HG03103 (cell line): ENCODE measurements around the gene CATSPERB.
"Not testable (repeated sequence)": the region's sequence is repeated elsewhere in the genome, so short reads cannot be mapped to it uniquely, and the experiment has no call there.

ENCODE experiments used
- ATAC-seq: cut with Tn5 transposase; IDR thresholded peaks from one replicate; pipeline ENCODE4 v1.9.1; 2021; ENCODE audit warnings: low read depth; ENCODE audit not compliant: unreplicated experiment

The CATSPERB gene

DNA sequence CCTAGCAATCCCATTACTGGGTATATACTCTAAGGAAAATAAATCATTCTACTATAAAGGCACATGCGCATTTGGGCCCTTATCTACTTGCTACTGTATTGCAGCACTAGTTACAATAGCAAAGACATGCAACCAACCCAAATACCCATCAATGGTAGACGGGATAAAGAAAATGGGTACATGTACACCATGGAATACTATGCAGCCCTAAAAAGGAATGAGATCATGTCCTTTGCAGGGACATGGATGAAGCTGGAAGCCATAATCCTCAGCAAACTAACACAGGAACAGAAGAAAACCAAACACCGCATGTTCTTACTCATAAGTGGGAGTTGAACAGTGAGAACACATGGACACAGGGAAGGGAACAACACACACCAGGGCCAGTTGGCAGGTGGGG, 54.2 kb downstream of the CATSPERB start:
- ATAC-seq: not testable (repeated sequence)

DNA sequence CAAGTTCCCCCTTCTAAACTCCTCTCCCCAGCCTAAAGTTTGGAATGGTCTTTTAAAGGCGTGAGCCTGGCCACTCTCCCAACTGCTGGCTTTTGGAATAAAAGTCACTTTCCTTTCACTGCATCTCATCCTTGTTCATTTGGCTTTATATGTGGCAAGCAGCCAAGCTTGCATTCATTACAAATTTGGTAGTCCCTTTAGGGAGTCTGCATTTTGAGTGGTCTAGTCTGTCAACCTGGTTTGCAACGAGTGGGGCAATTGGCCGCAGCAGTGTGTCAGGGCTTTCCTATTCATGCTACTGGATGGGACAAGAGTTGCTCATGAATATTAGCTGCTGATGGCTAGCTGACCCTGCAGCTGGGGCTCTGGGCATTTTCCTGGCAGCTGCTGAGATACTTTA, 57.0 kb downstream of the CATSPERB start:
- no peak for ATAC-seq

- ATAC-seq: no peak
These were observed 62.0 kb downstream of the CATSPERB start for GRCh38 chr14:91669867-91670266.

DNA sequence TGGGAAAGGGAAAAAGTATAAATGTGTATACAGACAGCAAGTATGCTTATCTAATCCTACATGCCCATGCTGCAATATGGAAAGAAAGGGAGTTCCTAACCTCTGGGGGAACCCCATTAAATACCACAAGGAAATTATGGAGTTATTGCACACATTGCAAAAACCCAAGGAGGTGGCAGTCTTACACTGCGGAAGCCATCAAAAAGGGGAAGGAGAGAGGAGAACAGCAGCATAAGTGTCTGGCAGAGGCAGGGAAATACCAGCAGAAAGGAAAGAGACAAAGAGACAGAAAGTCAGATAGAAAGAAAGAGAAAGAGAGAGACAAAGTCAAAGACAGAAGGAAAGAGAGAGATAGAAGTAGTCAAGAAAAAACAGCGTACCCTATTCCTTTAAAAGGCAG, 64.8 kb downstream of the CATSPERB start:
- ATAC-seq: not testable (repeated sequence)

- ATAC-seq: no peak
These were observed 71.1 kb downstream of the CATSPERB start for GRCh38 chr14:91660790-91661189.

- ATAC-seq: no peak
These were observed 77.0 kb downstream of the CATSPERB start for GRCh38 chr14:91654836-91655235.

DNA sequence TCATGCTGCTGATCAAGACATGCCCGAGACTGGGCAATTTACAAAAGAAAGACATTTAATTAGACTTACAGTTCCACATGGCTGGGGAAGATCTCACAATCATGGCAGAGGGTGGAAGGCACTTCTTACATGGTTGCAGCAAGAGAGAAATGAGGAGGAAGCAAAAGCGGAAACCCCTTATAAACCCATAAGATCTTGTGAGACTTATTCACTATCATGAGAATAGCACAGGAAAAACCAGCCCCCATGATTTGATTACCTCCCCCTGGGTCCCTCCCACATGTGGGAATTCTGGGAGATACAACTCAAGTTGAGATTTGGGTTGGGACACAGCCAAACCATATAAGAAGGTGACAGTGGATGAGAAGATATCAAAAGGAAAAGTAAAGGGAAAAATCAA, 78.4 kb downstream of the CATSPERB start:
- no peak for ATAC-seq

GRCh38 chr14:91649930-91650329, 82.0 kb downstream of the CATSPERB start:
- no peak for ATAC-seq

- ATAC-seq: no peak
These were observed 84.0 kb downstream of the CATSPERB start for GRCh38 chr14:91647856-91648255.

- ATAC-seq: no peak
These were observed 95.3 kb downstream of the CATSPERB start for GRCh38 chr14:91636604-91637003.

- ATAC-seq: no peak
These were observed 107.1 kb downstream of the CATSPERB start for GRCh38 chr14:91624757-91625156.

- ATAC-seq: no peak
These were observed 117.7 kb downstream of the CATSPERB start for GRCh38 chr14:91614187-91614586.

- no peak for ATAC-seq
These were observed 118.3 kb downstream of the CATSPERB start for GRCh38 chr14:91613459-91614112.

DNA sequence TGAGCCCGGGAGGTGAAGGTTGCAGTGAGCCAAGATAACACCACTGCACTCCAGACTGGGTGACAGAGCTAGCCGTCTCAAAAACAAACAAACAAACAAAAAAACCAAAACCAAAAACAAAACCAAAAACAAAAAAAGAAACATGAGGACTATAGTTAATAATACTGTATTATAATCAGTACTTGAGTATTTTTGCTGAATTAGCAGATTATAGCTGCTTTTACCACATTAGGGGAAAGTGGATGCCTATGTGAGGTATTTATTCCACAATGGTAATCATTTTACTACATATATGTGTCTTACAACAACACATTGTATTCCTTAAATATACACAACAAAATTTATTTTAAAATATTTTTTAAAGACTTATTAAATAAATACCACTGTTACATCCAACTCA, 120.4 kb downstream of the CATSPERB start:
- no peak for ATAC-seq

DNA sequence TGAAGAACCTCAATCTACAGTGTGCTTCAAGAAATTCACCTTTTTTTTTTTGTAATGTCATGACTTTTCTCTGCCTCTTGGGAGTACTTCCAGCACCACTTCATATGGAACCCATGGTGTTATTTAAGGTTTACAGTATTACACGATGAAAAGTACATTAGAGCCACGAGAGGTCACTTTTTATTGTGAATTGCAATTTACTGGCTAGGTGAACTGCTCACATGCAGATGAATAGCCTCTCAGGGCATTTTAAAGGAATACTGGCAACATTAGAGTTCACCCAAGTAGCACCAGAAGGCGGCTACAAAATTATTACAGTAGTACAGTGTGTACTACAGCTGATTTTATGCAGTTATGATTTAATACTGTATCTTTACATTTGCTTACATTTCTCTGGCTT, 122.7 kb downstream of the CATSPERB start:
- ATAC-seq: no peak

DNA sequence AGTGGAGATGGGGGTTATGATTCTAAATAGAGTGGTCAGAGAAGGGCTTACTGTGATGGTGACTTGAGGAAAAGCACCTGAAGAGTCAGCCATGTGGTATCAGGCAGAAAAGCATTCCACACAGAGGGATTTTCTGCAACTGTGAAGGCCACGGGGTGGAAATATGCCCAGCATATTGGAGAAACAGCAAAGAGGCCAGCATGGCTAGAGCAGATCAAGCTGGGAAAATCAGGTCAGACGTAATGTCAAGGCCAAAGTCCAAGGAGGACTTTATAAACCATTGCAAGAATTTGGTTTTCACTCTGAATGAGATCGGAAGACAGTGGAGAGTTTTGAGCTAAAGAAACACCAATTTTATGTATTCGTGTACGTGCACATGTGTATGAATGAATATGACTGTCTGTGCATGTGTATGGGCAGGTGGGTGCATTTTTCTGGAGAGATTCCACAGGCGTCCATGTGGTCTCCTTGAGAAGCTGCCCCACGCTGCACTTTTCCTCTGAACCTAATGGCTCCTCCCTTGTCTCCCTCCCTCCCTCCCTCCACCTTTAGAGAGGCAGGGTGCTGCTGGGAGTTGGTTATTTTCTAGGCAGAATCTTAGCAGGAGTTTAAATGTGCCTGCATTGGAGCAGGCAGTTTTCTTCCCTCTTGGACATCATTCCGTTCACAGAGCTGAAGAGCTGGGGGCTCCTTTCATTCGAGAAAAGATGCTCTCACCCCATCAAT, 124.4 kb downstream of the CATSPERB start:
- ATAC-seq: no peak

- no peak for ATAC-seq
These were observed 125.0 kb downstream of the CATSPERB start for GRCh38 chr14:91606851-91607250.

- not testable (repeated sequence) for ATAC-seq
These were observed 127.3 kb downstream of the CATSPERB start for GRCh38 chr14:91604611-91605010.

DNA sequence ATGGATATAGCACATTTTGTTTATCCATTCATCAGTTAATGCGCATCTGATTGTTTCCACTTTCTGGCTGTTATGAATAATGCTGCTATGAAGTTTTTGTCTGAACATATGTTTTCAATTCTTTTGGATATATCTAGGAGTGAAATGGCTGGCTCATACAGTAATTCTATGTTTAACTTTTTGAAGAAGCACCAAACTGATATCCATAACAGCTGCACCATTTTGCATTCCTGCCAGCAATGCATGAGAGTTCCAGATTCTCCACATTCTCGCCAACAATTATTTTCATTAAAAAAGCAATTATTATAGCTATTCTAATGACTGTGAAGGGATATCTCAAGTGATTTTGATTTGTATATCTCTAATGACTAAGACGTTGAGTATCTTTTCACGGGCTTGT, 131.9 kb downstream of the CATSPERB start:
- ATAC-seq: no peak

DNA sequence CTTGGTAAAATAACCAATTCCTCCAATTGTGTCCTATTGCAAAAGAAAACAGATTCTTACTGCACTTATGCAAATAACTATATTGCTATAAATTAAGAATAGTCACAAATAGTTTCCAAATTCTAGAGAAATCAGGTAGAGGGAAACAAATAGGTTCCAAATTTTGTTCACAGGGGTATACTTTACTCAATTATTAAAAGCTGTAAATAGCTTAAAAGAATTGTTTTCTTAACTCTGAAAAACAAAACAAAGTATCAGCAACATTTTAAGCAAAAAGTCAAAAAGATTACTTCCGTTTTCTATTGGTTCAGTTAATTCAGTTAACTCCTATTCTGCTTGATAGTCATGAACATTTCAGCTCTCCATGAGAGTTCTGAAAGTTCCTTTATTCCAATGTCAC, 136.2 kb downstream of the CATSPERB start:
- ATAC-seq: no peak

- ATAC-seq: not testable (repeated sequence)
These were observed 137.9 kb downstream of the CATSPERB start for GRCh38 chr14:91593957-91594356.

- no peak for ATAC-seq
These were observed 145.5 kb downstream of the CATSPERB start for GRCh38 chr14:91586410-91586809.
